ENCODE measurements around the gene SPPL3. TPM values are rescaled to one million over a fixed set of nuclear protein-coding genes. Genes with fewer than 3 reads are reported as not detected.

SPPL3 gene
- total and polyA plus RNA-seq, 7 donors: 7.3 to 24.2 (median 17.5) TPM

- ATAC-seq (no peak), DNase-seq (no peak)
- no peak for TF ChIP-seq CTCF (IDR thresholded peaks at IDR 0.05)
- no peak overlapping the region for H3K4me3 ChIP-seq
- intact Hi-C loops (cut with DNase I): loop anchor here in 1 of 2 donors (10.0 kb wide), 1 partner anchor 65 kb away; no protein-coding TSS in a partner anchor
- no peaks in the 10 kb centered on the region for H3K36me3 ChIP-seq (ENCODE audit: insufficient read depth in 1 of 2, low read depth in 1 of 2)
- no peaks in the 10 kb centered on the region for H3K9me3 ChIP-seq
- H3K27me3 ChIP-seq (ENCODE audit: insufficient read depth in 3 of 3, low read length in 2 of 3): no peaks in the 10 kb centered on the region
- no peak overlapping the region for H3K27ac ChIP-seq
- 40 to 71% (median 48%) methylated on average over 2 to 3 of the region's 3 CpGs for WGBS, 3 donors
- peaks cover 47% of the 10 kb centered on the region for H3K4me1 ChIP-seq
Observed at GRCh38 chr12:120830052-120830940, 73.9 kb downstream of the SPPL3 start.

GRCh38 chr12:120826335-120826734, 77.8 kb downstream of the SPPL3 start:
- TF ChIP-seq CTCF (IDR thresholded peaks at IDR 0.05): no peak
- no peak for ATAC-seq
- H3K4me3 ChIP-seq: no peak overlapping the region
- H3K36me3 ChIP-seq (ENCODE audit: insufficient read depth in 1 of 2, low read depth in 1 of 2): no peaks in the 10 kb centered on the region
- no peaks in the 10 kb centered on the region for H3K27me3 ChIP-seq (ENCODE audit: insufficient read depth in 3 of 3, low read length in 2 of 3)
- no peak for DNase-seq
- H3K27ac ChIP-seq: no peak overlapping the region
- intact Hi-C loops (cut with DNase I): loop anchor here in 1 of 2 donors (5.0 kb wide), 1 partner anchor 34 kb away; no protein-coding TSS in a partner anchor
- H3K9me3 ChIP-seq: no peaks in the 10 kb centered on the region
- H3K4me1 ChIP-seq: peaks cover 26% of the 10 kb centered on the region
- WGBS, 3 donors: 76 to 85% (median 81%) methylated on average over 4 of the region's 4 CpGs

- H3K4me1 ChIP-seq: peaks cover 24% of the 10 kb centered on the region
- WGBS, 3 donors: 82 to 87% (median 86%) methylated on average over 3 of the region's 3 CpGs
Observed at GRCh38 chr12:120825337-120825736, 78.8 kb downstream of the SPPL3 start.

GRCh38 chr12:120822832-120823503, 81.2 kb downstream of the SPPL3 start:
- no peaks in the 10 kb centered on the region for H3K36me3 ChIP-seq (ENCODE audit: insufficient read depth in 1 of 2, low read depth in 1 of 2)
- no peaks in the 10 kb centered on the region for H3K27me3 ChIP-seq (ENCODE audit: insufficient read depth in 3 of 3, low read length in 2 of 3)
- peaks cover 31% of the 10 kb centered on the region for H3K4me1 ChIP-seq
- ATAC-seq (peak in 1 of 4 donors; percentile 32), DNase-seq (no peak)
- no peak overlapping the region for H3K27ac ChIP-seq
- 63 to 75% (median 73%) methylated on average over 8 to 9 of the region's 9 CpGs for WGBS, 3 donors
- no peaks in the 10 kb centered on the region for H3K9me3 ChIP-seq
- TF ChIP-seq CTCF (IDR thresholded peaks at IDR 0.05): no peak
- intact Hi-C loops (cut with DNase I): no loop called here
- H3K4me3 ChIP-seq: no peak overlapping the region

More at GRCh38 chr12:120825337-120825736, 78.8 kb downstream of the SPPL3 start:
- no peak for TF ChIP-seq CTCF (IDR thresholded peaks at IDR 0.05)
- Histone ChIP-seq H3K27me3 (ENCODE audit: insufficient read depth in 3 of 3, low read length in 2 of 3) (no peaks in the 10 kb centered on the region), H3K36me3 (ENCODE audit: insufficient read depth in 1 of 2, low read depth in 1 of 2) (no peaks in the 10 kb centered on the region), H3K4me3 (no peak overlapping the region), H3K9me3 (no peaks in the 10 kb centered on the region), H3K27ac (no peak overlapping the region)
- DNase-seq (no peak), ATAC-seq (no peak)
- intact Hi-C loops (cut with DNase I): loop anchor here in 1 of 2 donors (5.0 kb wide), 1 partner anchor 33 kb away; no protein-coding TSS in a partner anchor
